CD4-positive, alpha-beta T cell treated with Interleukin-4 for 4 hours (primary cell): ENCODE measurements around the gene POP4.
"Not testable (repeated sequence)": the region's sequence is repeated elsewhere in the genome, so short reads cannot be mapped to it uniquely, and the experiment has no call there.

Experiments used
- DNase-seq: peaks from one replicate; pipeline ENCODE4 v3.0.0-alpha.2; 2020

The POP4 gene, protein sequence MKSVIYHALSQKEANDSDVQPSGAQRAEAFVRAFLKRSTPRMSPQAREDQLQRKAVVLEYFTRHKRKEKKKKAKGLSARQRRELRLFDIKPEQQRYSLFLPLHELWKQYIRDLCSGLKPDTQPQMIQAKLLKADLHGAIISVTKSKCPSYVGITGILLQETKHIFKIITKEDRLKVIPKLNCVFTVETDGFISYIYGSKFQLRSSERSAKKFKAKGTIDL

DNA sequence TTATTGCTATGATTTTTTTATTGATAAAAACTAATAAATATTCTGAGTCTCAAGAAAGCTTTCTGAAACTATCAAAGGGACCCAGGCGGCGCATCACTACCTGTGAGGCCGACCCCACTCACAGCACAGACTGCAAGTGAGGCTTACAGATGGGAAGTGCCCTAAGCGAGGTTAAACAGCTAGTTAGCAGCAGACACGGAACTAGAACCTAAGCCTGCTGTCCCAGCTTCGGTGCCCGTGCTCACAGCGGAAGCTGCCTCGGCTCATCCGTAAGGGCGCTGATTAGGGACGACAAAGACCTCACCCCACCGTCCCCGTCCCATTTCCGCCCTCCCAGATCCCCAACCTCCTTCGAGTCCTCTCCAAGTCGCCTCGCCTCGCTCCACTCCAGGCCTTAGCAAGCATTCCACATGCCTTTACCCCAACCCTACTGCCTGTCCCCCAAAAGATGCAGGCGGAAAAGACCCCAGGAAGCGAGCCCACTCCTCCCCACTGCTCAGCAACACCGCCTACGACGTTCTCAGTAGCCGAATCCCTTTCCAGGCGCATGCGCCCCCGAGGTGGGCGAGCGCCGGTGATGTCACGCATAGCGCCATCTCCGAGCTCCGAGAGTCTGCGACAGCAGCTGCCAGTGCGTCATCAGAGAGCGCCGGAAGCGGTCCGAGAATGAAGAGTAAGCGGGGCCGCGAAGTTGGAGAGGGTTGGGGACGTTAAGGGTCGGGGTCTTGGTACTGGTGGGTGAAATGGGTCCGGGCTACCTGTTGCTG lies at the start of gene POP4:
POP4 (plus strand) TSS at position 631 of the 767 bp plus-strand sequence; CDS start at position 667, 36 bp downstream.
- peak; percentile 96 for DNase-seq

DNA sequence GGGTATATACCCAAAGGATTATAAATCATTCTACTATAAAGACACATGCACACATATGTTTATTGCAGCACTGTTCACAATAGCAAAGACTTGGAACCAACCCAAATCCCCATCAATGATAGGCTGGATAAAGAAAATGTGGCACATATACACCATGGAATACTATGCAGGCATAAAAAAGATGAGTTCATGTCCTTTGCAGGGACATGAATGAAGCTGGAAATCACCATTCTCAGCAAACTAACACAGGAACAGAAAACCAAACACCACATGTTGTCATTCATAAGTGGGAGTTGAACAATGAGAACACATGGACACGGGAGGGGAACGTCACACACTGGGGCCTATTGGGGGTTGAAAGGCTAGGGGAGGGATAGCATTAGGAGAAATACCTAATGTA lies 47.0 kb upstream of the POP4 start:
- DNase-seq = not testable (repeated sequence)

DNA sequence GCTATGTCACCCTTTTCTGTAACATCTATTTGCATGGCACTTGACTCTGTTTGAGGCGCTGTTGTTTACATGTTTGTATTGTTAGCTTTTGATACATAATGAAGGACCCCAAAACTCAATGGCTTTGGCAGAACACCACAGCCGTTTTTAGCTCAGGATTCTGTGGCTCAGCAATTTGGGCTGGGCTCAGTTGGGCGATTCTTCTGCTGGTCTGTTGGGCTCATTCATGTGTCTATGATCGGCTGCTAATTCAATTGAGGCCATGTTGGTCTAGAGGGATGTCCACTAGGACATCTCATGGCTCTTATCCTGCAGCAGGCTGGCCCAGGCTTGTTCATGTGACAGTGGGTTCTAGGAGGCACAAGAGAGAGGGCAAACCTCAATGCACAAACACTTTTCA lies 46.3 kb upstream of the POP4 start:
- DNase-seq = no peak

DNA sequence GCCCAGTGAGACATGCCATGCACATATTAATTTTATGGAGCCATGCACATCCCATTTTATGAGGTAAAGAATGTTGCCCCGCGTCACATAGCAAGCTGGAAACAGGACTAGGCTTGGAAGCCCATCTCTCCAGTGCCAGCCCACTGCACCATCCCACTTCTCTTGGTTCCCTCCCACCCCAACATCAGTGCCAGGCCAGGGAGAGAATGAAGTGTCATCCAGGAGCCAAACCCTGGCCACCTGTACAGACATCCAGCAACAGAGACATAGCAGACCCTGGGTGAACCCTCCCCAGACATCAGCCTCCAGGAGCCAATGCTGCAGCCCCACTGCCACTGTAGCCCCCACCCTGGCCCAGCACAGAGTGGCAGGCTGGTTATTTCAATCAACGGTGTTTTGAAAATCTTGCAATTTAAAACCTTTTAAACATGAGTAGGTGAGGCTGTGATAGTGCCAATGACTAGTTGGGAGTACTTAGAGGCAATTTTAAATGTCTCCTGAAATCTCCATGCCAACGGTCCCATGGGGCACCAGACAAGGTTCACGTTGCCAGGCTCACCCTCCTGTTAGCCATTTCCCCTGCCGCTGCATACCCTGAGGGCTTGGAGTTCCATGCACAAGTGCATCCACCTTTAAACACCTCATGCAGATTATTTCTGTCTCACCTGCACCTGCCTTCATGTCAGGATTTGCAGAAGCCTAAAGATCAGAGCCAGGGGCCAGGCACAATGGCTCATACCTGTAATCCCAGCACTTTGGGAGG lies 45.6 kb upstream of the POP4 start:
- no peak for DNase-seq

DNA sequence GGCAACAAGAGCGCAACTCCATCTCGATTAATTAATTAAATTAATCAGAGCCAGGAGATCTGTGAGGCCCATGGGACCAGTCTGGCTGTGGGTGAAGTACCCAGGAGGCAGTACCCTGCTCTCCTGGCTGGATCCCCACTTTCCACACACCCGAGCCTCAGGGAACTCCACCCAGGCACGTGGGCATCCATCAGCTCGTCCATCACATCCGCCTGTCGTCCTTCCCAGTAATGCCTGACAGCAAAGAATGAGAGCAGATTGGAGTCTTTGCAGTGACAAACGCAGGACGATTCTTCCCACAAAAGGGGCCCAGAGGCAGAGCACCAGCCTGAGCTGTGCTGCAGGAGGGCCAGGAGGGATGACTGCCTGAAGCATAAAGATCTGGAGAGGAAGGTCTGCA lies 44.5 kb upstream of the POP4 start:
- DNase-seq = no peak

DNA sequence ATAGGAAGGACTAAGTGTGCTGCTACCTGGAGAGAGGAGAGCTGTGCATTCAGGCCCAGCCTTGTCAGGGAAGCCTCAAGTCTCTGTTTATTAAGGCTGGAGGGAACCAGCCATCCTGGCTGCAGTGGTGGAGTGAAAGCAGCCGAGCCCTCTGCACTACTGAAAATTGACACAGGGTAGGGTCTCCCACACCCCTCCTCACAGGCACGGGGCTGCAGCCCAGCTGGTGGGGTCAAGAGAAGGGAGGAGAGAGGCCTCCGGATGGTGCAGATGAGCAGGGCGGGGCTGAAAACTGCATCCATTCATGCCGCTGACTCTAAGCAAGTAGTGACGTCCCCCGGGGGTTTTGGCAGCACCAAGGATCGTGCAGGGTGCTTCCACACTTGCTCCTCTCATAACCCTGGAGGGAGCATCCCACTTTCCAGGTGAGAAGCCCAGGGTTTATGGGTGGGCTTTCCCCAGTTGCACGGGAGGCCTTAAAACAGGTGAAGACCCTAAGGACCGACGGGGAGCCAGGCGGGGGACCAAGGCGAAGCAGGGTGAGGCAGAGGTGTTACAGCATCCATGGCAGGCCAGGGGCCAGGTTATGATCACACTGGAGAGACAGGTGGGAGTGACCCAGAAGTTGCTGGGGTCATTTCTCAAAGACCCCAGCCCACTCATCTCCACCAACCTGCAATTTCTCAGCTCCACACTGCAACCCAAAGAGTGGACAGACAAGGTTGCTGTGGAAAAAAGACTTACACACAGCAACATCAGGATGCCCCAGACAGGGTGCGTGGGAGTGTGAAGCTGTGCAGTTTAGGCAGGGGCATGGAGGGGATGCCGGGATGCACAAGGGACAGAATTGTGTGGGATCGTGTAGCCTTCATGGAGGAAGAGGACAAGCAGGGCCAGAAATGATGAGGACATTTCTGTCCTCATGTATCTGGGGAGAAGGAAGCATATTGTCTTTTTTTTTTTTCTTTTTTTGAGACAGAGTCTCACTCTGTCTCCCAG lies 43.5 kb upstream of the POP4 start:
- DNase-seq = no peak

DNA sequence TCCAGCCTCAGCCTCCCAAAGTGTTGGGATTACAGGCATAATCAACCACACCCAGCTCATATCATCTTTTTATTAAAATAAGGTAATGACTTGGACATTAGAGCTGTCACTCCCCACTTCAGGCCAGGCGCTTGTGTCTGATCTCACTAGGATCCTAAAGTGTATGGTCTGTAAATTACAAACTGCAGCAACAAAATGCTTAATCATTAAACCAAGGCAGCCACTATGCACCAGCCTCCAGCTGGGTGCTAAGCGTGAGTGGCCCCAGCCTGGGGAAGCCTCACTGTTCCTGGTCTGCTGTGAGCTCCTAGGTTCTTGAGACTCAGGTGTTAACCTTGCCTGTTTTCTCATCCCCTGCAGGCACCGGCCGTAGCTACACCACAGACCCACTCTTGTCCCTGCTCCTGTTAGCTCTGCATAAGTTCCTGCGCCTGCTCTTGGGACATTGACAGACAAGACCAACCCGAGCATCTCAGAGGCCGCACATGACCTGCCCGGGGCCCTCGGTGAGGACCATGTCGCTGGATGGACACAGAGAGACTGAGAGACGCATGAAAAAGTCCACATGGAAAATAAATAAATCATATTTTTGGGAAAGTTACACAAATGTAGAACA lies 42.5 kb upstream of the POP4 start:
- no peak for DNase-seq

DNA sequence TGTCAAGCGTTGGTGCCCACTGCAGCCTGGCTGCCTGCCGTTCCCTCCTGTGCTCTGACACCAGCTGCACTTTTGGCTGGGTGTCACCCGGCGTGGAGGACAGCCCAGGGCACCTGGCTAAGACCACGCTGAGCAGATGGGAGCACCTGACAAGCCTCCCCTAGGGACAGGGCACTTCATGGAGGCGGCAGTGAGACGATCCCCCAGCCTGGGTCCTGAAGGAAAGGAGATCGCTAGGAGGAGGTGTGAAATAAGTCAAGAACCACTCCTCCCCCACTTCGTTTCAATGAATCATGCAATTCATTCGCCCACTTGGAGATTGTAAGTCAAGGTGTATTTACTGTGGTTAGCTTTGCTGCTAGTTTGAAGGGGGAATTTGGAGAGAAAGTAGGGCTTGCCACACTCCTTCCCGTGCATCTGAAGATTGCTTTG lies 41.5 kb upstream of the POP4 start:
- no peak for DNase-seq

DNA sequence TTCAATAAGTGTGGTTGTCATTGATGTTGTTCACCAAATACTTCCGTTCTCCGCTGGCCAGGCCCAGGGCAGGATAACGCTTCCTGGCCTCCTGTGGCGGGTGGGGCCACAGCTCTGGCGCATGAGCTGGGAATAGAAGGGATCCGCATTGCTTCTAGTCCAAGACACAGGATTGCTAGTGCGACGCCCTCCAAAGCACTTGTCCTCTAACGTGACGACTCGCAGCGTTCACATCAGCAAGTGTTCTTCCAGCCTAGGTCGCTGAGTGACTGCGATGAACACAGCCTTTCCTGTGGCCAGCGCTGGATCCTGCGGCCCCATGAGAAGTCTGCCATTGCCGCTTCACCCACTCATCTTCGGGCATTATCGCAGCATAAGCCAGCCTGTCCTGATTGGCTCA lies 40.9 kb upstream of the POP4 start:
- DNase-seq = no peak

DNA sequence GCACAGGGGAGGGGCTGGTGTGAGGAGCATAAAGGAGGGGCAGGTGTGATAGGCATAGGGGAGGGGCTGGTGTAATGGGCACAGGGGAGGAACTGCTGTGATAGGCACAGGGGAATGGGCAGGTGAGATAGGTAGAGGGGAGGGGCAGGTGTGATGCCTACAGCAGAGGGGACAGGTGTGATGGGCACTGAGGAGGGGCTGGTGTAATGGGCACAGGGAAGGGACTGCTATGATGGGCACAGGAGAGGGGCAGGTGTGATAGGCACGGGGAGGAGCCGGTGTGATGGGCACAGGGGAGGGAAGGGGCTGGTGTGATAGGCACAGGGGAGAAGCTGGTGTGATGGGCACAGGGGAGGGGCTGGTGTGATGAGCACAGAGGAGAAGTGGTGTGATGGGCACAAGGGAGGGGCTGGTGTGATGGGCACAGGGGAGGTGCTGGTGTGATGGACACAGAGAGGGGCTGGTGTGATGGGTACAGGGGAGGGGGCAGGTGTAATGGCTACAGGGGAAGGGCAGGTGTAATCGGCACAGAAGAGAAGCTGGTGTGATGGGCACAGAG lies 39.5 kb upstream of the POP4 start:
- DNase-seq = no peak

DNA sequence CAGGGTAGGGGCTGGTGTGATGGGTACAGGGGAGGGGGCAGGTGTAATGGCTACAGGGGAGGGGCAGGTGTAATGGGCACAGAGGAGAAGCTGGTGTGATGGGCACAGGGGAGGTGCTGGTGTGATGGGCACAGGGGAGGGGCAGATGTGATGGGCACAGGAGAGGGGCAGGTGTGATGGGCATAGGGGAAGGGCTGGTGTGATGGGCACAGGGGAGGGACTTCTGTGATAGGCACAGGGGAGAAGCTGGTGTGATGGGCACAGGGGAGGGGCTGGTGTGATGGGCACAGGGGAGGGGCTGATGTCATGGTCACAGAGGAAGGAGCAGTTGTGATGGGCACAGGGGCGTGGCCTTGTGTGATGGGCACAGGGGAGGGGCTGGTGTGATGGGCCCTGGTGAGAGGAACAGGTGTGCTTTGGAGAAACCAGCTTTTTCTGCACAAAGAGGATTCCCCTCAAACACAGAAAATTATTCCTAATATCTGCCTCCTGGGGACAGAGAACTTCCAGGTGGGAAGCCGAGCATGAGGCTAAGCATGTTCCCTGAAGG lies 38.6 kb upstream of the POP4 start:
- DNase-seq = no peak

DNA sequence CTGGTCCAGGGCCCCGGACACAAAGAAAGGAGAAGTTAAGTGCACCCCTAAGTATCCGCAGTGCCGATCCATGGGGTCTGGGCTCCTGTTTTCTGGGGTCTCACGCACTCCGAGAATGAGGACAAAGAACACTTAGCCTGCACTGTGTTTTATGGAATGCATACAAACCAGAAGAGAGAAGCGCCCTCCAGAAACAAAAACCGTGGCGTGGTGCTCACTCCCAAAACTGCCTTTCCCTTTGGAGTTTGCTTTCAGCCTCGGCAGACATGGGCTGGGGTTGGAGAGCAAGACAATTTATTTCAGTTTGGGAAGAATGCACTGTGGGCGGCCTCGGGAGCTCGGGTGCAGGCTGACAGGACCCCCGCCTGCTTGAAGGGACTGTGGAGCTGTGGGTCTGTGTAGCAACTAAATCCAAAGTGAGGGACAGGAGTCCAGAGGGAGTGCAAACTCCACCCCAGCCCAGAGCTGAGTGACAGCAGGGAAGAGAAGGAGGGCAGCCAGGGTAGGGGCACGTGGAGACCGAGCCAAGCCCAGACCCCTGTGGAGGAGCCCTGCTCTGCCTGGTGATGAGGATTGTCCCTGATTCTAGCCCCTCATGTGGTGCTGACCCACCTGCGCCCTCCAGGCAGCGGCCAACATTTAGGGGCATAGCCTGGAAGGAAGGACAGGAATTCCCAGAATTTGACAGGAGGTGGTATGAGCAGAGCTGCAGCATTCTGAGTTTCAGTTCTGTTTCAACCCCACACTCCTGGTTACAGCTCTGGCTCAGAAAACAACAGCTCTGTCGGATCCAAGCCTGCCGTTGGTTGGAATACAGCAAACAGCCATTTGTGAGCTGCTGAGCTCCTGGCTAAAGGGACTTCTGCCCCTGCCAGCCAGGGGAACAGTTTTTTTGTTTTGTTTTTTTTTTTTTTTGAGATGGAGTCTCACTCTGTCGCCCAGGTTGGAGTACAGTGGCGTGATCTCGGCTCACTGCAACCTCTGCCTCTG lies 37.8 kb upstream of the POP4 start:
- DNase-seq = no peak

DNA sequence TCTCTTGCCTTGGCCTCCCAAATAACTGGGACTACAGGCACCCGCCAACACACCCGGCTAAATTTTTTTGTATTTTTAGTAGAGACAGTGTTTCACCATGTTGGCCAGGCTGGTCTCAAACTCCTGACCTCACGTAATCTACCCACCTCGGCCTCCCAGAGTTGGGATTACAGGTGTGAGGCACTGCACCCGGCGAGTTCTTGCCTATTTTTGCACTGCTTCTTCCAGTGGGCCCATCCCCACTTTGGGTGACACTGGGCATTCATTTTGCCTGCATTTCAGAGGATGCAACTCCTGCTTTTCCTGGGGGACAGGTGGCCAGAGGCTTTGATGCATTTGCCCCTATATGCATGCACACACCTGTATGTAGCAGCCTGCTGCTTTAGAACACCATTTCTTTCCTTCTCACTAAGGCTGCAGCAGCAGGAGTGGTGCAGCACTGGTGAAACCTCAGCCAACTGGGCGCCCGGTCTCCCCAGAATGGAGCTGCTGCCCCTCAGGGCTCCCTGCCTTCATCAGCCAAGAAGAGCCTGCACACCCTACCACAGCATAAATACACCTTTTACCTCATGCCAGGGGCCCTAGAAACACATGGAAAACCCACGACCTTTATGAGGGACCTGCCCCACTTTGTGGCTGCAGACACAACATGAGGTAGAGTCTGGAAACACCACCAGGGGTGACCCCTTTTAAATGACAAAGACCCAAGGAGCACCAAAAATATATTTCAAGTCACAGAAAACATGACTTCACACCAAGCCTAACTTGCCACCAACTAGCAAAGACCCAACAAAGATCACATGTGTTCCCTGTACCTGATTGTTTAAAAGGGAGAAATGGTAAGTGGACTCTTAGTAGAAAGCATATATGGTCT lies 36.8 kb upstream of the POP4 start:
- no peak for DNase-seq

DNA sequence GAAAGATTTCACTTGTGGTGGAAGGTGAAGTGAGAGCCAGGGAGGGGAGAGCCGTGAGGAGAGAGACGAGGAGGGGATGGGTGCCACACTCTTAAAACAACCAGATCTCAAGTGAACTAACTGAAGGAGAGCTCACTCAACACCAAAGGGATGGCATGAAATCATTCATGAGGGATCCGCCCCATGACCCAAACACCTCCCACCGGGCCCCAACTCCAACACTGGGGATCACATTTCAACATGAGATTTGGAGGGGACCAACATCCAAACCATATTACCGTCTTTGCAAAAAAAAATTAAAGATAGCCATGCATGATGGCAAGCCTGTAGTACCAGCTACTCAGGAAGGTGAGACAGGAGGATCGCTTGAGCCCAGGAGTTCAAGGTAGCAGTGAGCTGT lies 34.9 kb upstream of the POP4 start:
- no peak for DNase-seq

DNA sequence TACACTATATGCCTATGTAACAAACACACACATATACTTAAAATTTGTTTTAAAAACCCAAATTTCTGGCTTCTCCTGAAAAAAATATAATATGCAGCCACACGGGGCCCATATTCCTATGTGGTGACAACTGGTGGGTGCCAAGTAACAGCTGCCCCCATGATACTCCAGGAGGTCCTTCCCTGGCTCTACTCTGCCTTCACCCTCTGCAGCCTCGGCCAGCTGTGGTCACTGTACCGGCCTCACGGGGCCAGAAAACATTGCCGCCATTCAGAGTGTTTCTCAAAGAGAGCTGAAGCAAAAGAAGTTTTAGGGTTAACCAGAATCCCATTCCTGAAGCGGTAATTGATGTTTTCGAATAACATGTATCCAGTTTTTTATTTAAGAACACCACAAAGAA lies 32.6 kb upstream of the POP4 start:
- DNase-seq = no peak

DNA sequence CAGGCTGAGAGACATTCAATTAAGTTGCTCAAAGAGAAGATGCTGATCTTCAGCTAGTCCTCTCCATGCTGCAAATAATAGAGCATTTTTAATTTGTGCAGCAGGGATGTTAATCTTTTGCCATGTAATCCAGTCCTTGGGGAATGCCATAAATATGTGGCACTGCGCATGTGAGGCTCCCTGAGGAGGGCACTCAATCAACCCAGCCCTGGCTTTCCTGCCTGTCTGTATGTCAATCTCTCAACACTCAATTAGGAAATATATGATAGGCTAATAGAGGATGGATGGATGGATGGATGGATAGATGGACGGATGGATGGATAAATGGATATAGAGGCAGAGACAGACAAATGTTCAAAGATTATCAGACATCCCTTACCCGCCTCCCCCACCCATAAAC lies 31.6 kb upstream of the POP4 start:
- no peak for DNase-seq

DNA sequence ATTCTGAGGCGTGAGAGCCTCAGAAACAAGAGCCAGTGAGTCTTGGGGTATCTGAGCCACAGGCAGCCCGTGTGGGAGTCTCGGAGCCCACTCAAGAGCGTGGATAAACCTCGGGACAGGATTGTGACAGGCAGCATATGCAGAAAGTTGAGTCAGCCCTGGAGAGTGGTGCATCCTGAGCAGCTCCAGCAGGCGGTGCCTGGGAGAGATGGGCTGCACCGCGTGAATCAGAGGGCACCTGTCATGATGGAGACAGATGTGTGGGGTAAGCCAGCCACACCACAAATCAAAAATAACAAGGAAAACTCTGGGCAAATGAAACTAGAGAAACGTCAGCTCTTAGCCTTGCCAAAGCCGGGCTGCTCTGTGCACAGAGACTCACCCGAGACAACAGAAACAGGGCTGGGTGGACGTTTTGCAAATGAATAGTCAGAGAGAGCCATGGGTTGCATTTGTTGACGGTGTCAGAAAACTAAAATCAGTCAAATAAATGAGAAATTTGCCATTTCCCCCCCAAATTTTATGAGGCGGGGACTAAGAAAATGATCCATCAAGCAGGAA lies 30.0 kb upstream of the POP4 start:
- DNase-seq = no peak

DNA sequence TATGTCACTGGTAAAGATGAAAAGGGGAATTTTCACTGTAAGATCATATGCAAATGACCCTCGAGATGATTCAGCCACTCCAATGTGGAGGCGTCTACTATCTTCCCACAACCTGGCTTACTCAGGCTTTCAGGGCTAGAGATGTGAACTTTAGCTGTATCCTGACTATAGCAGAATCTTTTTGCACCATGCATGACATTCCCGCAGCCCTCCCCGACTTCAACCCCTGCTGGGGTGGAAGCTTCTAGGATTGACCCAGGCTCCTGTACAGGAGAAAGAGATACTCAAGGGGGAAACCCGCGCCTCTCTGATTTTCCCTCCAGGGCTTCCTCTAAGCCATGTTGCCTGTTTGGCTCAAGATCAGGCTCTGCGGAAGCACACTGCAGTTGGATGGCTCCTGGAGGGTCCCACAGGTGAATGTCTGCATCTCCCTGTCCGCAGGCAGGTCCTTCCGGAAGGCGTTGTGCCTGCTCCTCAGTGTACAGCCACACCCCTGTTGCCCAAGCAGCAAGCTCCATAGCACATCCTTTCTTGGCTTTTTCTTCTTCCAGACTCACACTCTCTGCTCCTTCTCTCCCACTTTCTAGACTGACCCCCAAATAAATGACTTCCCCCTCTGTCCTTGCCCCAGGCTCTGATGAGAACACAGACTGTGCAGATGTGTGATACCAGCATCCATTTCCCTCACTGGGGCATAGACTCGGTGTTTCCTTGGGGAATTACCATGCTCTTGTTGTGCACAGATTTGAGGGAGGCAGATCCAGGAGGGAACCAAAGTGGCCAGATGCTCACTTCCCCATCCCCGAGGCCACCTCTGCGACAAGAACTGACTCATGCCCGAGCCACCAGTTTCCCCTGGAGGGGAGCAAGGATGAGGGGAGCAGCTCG lies 29.1 kb upstream of the POP4 start:
- no peak for DNase-seq
